Epithelial cell of proximal tubule (primary cell): ENCODE results near the gene WNT2. TPM values are rescaled to one million over a fixed set of nuclear protein-coding genes. Genes with fewer than 3 reads are reported as not detected.
A peak's percentile ranks its signal among the peaks of the same experiment; 100 is the strongest.

Source experiments
- DNase-seq: peaks from one replicate; pipeline ENCODE4 v3.0.0-alpha.2; 2011; ENCODE audit warnings: low read depth
- H3K4me3 ChIP-seq: 2 replicates; pipeline ENCODE4 v1.5.1; 2011; ENCODE audit warnings: low read depth, mild to moderate bottlenecking, low read length
- total RNA-seq: library from RNA; depleted of rRNA; stranded (reverse); fragments of >200 nt; gene quantifications from 2 replicates; pipeline ENCODE4 v1.2.3, GENCODE V29; 2015
- TF ChIP-seq, protein P1 (sequence below): conservative IDR thresholded peaks from 2 replicates; pipeline ENCODE4 v1.5.1; 2012; ENCODE audit warnings: low read depth, mild to moderate bottlenecking, low read length

WNT2 gene
- total RNA-seq, 1 donor from 2014 or later = not detected

DNA sequence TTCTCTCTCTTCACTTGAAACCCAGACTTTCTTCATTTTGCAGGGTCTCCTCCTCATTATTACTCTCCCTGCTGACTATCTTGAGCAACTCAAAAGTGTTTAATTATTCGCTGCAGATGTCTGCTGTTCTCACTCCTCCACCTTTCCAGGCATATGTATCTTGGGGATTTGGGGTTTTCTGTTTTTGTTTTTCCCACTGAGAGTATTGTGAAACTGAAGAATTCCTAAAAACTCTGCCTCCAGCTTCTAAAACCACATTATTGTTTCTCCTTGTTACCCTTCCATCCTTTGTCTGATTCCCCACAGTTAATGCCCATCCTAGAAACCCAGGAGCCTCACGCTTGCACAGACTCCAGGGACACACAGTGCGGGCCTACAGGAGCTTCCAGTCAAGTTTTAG, 51.3 kb downstream of the WNT2 start:
- DNase-seq = no peak
- TF ChIP-seq, protein P1, sequence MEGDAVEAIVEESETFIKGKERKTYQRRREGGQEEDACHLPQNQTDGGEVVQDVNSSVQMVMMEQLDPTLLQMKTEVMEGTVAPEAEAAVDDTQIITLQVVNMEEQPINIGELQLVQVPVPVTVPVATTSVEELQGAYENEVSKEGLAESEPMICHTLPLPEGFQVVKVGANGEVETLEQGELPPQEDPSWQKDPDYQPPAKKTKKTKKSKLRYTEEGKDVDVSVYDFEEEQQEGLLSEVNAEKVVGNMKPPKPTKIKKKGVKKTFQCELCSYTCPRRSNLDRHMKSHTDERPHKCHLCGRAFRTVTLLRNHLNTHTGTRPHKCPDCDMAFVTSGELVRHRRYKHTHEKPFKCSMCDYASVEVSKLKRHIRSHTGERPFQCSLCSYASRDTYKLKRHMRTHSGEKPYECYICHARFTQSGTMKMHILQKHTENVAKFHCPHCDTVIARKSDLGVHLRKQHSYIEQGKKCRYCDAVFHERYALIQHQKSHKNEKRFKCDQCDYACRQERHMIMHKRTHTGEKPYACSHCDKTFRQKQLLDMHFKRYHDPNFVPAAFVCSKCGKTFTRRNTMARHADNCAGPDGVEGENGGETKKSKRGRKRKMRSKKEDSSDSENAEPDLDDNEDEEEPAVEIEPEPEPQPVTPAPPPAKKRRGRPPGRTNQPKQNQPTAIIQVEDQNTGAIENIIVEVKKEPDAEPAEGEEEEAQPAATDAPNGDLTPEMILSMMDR = no peak
- no peak overlapping the region for H3K4me3 ChIP-seq

DNA sequence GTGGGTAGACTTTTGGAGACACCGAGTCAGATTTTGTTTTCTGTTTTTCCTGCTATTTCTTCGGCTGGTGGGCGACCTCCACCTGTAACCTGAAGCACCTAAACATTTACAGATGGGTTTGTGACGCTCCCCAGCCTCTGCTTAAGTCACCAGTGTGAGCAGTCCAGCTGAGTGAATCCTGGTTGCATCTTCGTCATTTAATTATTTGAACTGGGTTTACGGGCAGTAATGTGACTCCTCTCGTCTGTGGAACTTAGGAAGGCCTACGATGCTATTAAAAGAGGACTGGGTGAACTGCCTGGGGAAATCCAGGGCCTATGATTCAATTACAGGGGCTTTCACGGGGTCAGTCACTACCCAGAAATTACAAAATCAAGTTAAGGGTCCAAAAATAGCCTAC, 52.5 kb downstream of the WNT2 start:
- H3K4me3 ChIP-seq = no peak overlapping the region
- TF ChIP-seq, protein P1 = no peak
- no peak for DNase-seq

DNA sequence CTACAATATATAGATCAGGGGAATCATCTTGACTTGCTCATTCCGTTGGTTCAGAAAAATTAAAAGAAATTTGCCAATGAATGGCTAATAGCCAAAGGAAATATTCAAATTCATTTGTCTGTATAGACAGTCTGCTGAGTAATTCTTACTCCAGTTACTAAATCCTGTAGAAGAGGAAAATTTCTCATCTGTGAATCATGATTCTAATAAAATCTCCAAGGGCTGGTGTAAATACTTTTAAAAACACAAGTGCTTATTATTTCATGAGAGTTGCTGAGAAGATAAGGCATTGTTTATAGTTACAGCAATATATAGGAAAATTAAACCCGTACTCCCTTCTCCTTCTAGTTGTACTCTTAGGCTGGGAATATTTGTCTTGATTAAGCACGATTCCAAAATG, 53.0 kb downstream of the WNT2 start:
- peak; percentile 36 for DNase-seq
- H3K4me3 ChIP-seq = no peak overlapping the region
- TF ChIP-seq, protein P1 = no peak

DNA sequence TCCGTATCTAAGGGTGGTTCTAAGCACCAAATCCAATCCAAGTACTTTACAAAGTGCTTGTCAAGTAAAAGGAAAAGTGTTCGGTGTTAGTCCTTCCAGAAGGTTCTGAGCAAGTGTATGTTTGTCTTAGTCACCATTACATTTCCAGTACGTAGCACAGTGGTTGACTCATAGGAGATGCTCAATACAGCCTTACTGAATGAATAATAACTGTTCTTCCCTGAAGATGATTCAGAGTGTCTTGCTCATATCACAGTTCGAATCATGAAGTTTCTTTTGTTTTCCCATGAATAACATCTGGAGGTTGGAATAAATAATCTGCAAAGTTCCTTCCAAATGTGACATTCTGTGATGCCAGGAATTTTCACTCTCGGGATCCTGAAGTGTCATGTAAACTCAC, 53.4 kb downstream of the WNT2 start:
- no peak overlapping the region for H3K4me3 ChIP-seq
- TF ChIP-seq, protein P1 = no peak

DNA sequence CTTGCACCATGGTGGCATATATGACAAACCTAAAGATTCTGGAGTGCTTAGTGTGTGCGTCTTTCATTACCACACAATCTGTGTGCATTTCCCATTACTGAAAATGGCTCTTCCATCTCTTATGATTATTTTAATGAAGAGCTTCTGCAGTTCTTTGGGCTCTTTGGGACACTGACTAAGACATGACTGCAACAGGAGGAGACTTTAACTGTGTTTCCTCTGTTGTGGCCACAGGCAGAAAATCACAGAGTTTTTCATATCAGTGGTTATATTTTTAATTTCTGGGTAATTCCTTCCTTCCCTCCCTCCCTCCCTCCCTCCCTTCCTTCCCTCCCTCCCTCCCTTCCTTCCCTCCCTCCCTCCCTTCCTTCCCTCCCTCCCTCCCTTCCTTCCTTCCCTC, 58.1 kb downstream of the WNT2 start:
- H3K4me3 ChIP-seq = no peak overlapping the region
- no peak for DNase-seq
- TF ChIP-seq, protein P1 = no peak

More for the DNA sequence above, 53.4 kb downstream of the WNT2 start:
- DNase-seq = peak; percentile 87

DNA sequence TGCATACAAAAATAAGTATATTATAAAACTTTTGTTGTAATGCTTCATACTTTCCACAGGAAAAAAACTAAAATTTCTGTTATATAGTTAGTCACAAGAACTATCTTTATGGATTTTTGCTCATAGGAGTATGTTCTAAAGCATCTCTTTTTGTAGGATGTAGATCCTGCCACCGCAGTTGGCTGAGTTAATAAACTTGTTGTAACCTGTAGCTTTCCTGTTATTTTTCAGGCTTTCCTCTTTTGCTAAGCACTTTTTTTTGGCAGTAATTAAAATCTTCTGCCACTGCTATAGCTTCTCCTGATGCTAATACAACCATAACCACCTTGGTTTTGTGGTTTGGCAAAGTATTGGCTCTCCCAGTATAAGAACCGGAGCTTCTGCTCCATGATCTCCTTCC, 60.3 kb downstream of the WNT2 start:
- H3K4me3 ChIP-seq = no peak overlapping the region
- no peak for DNase-seq
- TF ChIP-seq, protein P1 = no peak

DNA sequence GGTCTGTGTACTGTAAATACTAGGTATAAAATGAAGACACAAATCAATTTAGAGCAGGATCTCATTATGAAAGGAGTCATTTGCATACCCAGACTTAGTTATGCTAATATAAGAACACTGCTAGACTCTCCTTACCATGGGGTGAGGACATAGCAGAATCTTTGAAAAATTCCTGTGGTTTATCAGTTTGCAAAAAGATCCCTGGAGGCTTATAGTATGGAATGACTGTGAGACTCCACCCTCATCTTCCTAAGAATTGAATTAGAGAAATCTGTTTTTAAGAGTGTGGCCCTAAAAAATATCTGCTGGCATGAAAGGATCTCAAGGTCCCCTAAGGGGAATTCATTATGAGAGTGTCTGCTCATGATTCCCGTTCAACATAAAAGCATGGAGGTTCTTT, 63.2 kb downstream of the WNT2 start:
- DNase-seq = no peak
- H3K4me3 ChIP-seq = no peak overlapping the region
- TF ChIP-seq, protein P1 = no peak
